NCI-H226 (cell line): ENCODE results near the gene RGS6.
A peak's percentile ranks its signal among the peaks of the same experiment; 100 is the strongest.

Source experiments
- DNase-seq: peaks from one replicate; pipeline ENCODE4 v3.0.0-alpha.2; 2015

The RGS6 gene

GRCh38 chr14:72614891-72615415 lies 682.7 kb downstream of the RGS6 start:
- no peak for DNase-seq

DNA sequence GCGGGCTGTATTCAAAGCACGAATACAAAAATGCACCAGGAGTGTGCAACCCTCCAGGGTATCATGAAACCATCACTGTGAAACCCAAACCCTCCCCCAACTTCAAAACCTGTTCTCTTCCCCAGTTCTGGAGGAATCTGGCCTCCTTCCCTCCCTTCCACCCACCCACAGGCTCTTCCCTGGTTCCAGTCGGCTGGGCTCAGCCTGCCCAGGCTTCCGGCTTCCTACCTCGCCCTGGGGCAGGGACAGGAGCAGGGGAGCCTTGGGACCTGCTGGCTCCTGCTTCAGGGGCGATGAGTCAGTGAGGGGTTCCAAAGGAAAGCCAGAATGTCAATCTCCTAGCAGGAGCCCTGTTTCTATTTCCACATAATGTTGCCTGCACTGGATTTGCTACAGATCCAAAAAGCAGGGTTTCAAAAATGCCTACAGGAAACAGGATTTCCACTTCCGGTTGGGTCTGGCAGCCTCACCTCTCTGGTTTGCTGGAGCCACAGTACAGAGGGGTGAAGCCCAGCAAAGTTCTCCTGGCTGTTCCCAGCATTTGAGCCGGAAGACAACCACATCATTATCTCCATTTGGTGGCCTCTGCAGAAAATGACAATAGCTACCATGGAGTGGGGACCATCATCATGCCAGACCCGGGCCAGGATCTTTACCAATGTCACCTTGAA lies 683.4 kb downstream of the RGS6 start:
- DNase-seq, result peak; percentile 79
